ENCODE results near the gene KIRREL3.

Gene KIRREL3

DNA sequence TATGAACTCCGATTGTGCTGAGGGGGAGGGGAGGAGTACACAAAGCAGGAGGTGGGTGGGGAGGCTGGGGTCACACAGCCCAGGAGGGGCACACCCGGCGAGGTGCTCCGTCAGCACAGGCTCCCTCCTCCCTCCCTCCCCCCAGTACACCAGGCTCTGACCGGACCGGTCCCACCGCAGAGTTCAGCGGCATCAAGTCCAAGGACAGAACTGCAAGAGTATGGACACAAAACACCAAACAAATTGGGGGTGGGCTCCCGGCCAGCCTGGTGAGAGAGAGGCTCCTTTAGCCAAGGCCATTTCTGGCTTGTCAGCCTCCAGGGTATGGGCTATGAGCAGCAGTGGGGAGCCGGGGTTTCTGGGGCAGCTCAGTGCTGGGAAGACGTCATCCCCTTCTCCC is 576.8 kb downstream of the KIRREL3 start:
- H3K4me3 ChIP-seq (ENCODE audit: low read length): no peak overlapping the region
- DNase-seq (ENCODE audit: low read depth): no peak
- TF ChIP-seq, protein P1, sequence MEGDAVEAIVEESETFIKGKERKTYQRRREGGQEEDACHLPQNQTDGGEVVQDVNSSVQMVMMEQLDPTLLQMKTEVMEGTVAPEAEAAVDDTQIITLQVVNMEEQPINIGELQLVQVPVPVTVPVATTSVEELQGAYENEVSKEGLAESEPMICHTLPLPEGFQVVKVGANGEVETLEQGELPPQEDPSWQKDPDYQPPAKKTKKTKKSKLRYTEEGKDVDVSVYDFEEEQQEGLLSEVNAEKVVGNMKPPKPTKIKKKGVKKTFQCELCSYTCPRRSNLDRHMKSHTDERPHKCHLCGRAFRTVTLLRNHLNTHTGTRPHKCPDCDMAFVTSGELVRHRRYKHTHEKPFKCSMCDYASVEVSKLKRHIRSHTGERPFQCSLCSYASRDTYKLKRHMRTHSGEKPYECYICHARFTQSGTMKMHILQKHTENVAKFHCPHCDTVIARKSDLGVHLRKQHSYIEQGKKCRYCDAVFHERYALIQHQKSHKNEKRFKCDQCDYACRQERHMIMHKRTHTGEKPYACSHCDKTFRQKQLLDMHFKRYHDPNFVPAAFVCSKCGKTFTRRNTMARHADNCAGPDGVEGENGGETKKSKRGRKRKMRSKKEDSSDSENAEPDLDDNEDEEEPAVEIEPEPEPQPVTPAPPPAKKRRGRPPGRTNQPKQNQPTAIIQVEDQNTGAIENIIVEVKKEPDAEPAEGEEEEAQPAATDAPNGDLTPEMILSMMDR (conservative IDR thresholded peaks at IDR 0.05; ENCODE audit: low read depth, low read length): no peak

DNA sequence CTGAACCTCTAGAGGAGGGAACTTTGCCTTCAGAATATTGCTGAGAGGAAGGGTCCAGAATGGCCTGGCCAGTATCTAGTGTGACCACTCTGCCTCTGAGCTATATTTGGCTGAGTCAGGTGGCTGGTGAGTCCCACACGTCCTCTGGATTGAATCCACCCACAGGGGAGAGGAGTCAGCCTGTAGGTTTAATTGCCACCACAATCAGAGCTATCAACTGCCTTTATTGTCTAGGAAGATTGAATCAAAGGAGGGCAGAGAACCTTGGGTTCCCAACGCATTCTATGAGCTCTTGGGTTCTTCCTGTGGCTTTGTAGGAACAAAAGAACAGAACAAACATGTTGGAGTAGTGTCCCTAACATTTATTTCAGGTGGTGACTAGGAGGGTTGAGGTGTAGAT is 577.4 kb downstream of the KIRREL3 start:
- H3K4me3 ChIP-seq (ENCODE audit: low read length): no peak overlapping the region
- DNase-seq (ENCODE audit: low read depth): no peak
- TF ChIP-seq, protein P1 (conservative IDR thresholded peaks at IDR 0.05; ENCODE audit: low read depth, low read length): no peak

DNA sequence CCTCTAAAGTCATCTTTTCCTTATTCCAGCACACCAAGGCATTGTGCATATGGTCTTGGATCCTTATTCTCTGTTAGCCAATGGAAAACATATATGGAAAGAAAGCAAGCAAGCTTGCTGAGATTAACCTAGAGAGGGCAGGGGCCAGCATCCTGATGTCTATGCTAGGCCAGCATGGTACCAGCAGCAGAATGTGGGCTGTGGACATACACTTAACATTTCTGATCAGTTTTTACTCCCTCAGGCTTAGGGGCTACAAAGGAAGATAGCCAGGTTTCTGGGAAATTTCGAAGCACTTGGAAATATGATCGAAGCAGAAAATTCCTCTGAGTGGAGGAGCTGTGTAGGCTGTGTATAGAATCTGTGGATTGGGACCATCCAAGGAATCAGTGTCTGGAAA is 578.1 kb downstream of the KIRREL3 start:
- no peak for DNase-seq (ENCODE audit: low read depth)
- no peak overlapping the region for H3K4me3 ChIP-seq (ENCODE audit: low read length)
- TF ChIP-seq, protein P1 (conservative IDR thresholded peaks at IDR 0.05; ENCODE audit: low read depth, low read length): no peak

DNA sequence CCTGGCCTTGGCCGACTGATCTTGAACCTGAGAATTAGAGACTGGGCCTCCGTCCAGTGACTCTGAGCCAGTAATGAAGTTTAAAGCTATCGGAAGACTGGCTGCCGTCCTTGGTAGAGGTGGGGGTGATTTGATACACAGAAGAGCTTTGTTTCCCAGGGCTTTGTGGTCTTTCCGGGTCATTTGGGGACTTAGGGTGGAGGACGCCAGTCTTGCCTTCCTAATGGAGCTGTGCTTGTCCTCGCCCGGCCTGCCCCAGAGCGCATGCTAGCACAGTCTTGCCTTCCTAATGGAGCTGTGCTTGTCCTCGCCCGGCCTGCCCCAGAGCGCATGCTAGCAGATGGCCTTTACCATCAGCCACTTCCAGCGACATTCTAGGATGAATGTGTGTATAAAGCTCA is 579.3 kb downstream of the KIRREL3 start:
- no peak overlapping the region for H3K4me3 ChIP-seq (ENCODE audit: low read length)
- TF ChIP-seq, protein P1 (conservative IDR thresholded peaks at IDR 0.05; ENCODE audit: low read depth, low read length): no peak
- no peak for DNase-seq (ENCODE audit: low read depth)

DNA sequence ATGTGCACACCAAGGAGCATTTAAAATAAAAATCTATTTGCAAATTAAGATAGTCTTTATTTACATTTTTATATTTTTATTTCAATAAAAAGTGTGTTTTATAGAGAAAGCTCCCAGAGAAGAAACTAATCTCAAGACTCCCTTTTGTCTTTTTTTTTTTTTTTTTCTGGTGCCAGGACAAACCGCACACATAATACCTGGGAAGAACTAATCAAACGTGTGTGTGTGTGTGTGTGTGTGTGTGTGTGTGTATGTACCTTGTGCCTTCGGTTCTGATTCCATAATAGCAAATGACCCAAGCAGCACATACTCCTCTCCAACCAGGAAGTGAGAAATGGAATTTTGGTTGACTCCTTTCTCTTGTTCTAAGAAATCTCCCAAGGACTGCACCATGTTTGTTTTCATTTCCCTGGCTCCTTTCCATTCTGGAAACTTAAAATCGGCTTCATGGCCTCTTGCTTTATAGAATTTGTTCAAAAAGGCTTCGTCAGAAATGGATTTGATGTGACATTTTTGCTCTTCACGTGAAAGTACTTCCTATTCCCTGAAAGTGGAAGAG is 579.8 kb downstream of the KIRREL3 start:
- DNase-seq (ENCODE audit: low read depth): no peak
- H3K4me3 ChIP-seq (ENCODE audit: low read length): no peak overlapping the region
- TF ChIP-seq, protein P1 (conservative IDR thresholded peaks at IDR 0.05; ENCODE audit: low read depth, low read length): no peak

DNA sequence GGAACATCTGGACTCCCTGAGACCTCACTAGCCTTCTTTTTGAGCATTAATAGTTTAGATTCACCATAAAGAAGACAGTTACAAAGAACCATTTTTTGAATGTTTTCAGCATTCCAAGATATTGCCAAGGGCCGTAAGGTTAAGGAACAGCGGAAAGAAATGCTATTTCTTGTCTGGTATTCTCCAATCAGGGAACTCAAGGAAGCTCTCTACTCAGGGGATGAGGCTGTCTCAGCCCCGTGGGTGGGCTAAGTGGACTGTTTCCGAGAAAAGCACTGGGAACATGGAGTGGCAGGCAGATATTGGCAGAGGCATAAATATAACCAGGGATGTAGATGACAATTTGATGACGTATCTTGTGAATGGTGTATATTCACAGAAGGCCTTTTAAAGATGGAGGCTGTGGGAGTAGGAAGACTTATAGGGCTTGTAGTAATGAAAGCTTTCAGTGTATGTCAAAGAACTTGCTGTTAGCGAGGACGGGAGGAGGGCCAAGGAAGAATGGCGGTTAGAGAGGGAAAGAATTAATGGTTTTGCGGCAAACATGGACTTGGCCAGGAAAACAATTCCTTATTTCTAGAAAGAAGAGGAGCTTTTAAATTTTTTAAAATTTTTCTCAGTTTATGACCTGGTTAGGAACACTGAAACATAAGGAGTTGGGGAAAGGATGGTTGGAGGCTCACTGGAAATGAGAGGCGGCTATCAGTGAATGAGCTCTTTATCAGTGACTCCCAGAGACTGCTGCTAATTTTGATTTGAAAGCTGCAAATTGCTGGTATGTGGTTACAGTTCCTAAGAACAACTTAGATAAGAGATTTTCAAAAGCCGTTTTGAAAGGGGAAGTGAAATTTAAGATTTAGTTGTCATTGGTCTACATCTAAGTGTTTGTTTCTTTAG is 580.5 kb downstream of the KIRREL3 start:
- H3K4me3 ChIP-seq (ENCODE audit: low read length): no peak overlapping the region
- TF ChIP-seq, protein P1 (conservative IDR thresholded peaks at IDR 0.05; ENCODE audit: low read depth, low read length): no peak
- no peak for DNase-seq (ENCODE audit: low read depth)

DNA sequence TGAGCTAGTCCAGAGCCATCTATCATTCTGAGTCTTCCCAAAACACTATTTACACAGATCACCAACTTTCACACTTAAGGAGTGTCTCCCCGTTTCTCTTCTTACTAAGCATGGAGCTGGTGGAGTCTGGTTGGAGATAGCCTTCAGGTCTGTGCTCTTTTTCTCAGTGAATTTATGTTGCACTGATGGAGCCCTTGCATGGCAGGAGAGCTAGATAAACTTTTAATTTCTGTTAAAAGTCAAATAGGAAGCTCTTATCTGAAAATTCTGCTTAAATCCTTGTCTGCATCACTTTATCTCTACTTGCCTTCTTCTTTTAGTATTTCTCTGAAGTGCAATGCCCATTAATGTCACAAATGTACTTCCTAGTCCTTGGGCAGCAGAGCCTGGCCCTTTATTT is 581.7 kb downstream of the KIRREL3 start:
- DNase-seq (ENCODE audit: low read depth): no peak
- no peak overlapping the region for H3K4me3 ChIP-seq (ENCODE audit: low read length)
- TF ChIP-seq, protein P1 (conservative IDR thresholded peaks at IDR 0.05; ENCODE audit: low read depth, low read length): no peak
